GM18909 (cell line): Measurements from ENCODE around the gene USP9Y.
"Not testable (repeated sequence)": the region's sequence is repeated elsewhere in the genome, so short reads cannot be mapped to it uniquely, and the experiment has no call there.

Experiments
- ATAC-seq: cut with Tn5 transposase; IDR thresholded peaks from one replicate; pipeline ENCODE4 v1.9.1; 2021; ENCODE audit warnings: mild to moderate bottlenecking; ENCODE audit not compliant: unreplicated experiment, poor library complexity

USP9Y gene, protein sequence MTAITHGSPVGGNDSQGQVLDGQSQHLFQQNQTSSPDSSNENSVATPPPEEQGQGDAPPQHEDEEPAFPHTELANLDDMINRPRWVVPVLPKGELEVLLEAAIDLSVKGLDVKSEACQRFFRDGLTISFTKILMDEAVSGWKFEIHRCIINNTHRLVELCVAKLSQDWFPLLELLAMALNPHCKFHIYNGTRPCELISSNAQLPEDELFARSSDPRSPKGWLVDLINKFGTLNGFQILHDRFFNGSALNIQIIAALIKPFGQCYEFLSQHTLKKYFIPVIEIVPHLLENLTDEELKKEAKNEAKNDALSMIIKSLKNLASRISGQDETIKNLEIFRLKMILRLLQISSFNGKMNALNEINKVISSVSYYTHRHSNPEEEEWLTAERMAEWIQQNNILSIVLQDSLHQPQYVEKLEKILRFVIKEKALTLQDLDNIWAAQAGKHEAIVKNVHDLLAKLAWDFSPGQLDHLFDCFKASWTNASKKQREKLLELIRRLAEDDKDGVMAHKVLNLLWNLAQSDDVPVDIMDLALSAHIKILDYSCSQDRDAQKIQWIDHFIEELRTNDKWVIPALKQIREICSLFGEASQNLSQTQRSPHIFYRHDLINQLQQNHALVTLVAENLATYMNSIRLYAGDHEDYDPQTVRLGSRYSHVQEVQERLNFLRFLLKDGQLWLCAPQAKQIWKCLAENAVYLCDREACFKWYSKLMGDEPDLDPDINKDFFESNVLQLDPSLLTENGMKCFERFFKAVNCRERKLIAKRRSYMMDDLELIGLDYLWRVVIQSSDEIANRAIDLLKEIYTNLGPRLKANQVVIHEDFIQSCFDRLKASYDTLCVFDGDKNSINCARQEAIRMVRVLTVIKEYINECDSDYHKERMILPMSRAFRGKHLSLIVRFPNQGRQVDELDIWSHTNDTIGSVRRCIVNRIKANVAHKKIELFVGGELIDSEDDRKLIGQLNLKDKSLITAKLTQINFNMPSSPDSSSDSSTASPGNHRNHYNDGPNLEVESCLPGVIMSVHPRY (N-terminal part only)

DNA sequence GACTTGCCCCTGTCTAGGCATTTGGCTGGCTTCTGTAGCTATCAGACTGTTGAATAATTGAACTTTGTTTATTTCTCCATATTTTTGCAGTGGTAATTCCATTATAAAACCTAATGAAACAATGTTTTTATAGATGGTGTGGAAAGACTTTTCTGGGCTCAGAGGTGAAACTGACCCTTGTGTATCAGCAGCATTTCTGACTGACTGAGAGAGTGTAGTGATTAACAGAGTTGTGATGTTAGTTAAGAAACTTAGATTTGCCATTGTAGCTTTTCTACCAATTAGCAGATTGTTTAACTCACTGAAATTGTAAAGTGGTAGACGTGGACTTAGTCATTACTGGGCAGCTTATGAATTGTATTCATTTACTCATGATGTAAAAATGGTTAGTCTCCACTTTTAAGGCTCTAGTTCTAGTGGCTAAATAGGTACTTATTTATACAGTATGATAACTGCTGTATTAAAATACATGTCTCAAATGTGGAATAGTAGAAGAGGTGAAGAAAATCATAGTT lies at the start of gene USP9Y:
TSS of gene USP9Y (plus strand) at position 51 of the 515 bp plus-strand sequence. CDS start 8,217 bp downstream, outside the sequence.
- ATAC-seq, result no peak

- ATAC-seq, result no peak
These were observed 49.4 kb upstream of the USP9Y start for GRCh38 chrY:12651621-12652036.

DNA sequence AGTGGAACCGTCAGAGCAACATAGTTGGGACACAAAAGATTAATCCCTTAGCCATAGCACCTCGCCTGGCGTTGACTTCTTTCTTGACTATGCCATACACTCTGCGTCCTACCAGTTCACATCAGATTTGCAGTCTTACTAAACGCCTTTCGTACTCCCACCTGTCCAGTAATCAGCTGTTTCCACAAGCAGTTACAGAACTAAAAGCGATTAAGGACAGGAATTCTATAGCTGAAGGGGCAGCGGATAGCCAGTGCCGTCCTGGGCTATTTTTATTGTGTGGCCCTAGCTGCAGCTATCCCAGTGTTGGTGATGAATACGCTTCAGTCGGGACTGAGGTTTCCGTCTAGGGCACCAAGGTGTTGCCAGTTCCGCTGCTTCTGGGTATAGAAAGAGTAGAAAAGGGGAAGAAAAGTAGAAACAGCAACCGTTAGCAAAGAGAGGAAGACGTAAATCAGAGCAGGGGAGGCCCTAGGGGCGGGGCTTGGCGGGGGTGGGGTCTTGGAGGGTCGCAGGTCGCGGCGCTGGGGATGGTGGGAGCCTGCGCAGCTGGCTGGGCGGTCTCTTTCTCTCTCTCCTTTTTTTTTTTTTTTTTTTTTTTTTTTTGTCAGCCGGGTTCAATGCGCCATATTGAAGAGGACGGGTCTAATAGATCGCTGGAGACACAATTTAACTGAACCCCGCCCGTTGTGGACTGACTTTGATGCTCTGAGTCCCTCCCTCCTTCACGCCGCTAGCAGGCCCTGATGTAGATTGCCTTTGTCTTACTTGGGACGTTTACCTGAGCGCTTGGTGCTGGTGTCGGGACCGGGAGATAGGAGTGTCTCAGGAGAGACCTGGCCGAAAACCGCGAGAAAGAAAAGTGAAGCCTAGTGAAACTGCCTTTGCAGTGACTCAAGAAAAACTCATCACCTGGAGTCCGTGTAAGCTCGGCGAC lies 39.0 kb upstream of the USP9Y start:
- no peak for ATAC-seq

GRCh38 chrY:12662745-12663591 lies 38.1 kb upstream of the USP9Y start:
- no peak for ATAC-seq

- not testable (repeated sequence) for ATAC-seq
These were observed 37.2 kb upstream of the USP9Y start for GRCh38 chrY:12663845-12664244.

DNA sequence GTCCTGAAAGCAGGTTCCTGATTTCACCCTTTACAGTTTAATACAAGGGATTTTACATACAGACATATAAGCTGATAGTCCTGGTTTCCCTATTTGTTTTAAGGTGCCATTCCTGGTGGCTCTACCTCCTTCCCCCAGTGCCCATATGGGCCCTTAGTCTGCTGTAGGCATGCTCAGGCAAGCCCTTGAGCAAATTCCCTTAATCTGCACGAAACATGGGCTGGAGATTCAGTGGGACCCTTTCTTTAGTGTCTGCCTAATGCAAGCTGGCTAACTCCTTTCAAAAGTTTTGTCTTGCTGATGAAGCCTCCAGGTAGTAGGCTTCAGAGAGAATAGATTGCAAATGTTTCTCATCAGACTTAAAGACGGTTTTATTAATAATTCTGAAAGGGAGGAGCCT lies 22.9 kb upstream of the USP9Y start:
- ATAC-seq, result no peak

- ATAC-seq, result no peak
These were observed 19.5 kb upstream of the USP9Y start for GRCh38 chrY:12681535-12681934.

DNA sequence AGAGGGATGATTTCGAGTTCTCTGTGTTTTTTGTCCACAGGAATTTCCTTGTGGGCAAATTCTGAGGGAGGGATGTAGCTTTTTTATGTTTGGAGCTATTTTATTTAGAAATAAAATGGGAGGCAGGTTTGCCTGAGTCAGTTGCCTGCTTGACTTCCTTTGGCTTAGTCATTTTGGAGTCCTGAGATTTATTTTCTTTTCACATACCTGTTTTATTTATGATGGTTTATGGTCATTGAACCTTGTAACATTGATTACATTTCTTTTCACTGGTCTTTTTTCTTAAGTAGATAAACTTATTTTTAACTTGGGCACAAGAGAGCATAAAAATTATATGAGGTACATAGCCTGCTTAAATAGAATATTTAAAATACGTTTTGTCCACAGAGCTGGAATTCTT lies 12.7 kb upstream of the USP9Y start:
- ATAC-seq, result no peak

- no peak for ATAC-seq
These were observed 944 bp upstream of the USP9Y start for GRCh38 chrY:12700087-12700486.

- no peak for ATAC-seq
These were observed 1.1 kb downstream of the USP9Y start for GRCh38 chrY:12702174-12702573.

GRCh38 chrY:12710460-12710859 lies 9.4 kb downstream of the USP9Y start:
- ATAC-seq, result no peak

- ATAC-seq, result no peak
These were observed 14.3 kb downstream of the USP9Y start for GRCh38 chrY:12715376-12715775.

DNA sequence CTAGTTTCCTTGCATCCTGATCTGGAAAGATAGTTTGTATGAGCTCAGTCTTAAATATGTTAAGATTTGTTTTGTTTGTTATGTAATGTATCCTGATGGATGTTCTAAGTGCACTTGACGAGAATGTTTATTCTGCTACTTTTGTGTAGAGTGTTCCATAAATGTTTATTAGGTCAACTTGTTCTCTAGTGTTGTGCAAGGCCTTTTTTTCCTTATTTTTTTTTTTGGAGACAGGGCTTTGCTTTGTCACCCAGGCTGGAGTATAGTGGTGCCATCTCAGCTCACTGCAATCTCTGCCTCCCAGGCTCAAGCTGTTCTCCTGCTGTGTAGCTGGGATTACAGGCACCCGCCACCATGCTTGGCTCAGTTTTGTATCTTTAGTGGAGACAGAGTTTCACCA lies 28.7 kb downstream of the USP9Y start:
- ATAC-seq, result no peak

GRCh38 chrY:12733625-12734024 lies 32.6 kb downstream of the USP9Y start:
- ATAC-seq, result no peak

DNA sequence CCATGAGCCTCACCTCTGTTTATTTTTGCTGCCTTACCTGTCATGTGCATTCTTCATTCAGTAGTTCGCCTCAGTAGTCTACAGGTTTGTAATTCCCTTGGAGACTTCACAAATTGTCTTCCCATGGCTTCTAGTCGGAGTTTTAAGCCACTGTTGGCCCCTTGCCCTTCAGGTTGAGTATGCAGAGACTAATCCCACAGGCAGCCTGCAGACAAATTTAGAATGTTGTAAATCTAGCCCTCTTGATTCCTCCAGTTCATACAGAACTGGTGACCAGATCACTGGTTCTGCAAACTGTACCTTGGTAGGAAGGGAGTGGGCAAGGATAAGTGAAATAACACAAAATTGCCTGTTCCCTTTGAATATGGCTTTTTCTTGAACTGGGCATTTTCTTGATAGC lies 33.0 kb downstream of the USP9Y start:
- no peak for ATAC-seq

- ATAC-seq, result no peak
These were observed 40.4 kb downstream of the USP9Y start for GRCh38 chrY:12741414-12741813.

DNA sequence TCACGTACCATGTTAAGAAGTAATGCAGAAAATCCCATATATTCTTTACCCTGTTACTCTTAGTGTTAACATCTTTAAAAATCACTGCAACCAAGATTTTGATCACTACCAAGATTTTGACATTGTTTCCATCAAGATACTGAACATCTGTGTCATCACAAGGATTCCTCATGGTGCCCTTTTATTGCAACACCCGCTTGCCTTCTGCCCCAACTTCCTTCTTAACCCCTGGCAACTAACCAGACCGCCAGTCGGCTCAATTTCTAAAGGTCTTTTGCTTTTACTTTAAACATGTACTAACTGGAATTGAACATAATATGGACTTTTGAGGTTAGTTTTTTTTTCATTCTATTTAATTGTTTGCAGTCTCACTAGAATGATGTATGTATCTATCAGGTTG lies 41.7 kb downstream of the USP9Y start:
- no peak for ATAC-seq

DNA sequence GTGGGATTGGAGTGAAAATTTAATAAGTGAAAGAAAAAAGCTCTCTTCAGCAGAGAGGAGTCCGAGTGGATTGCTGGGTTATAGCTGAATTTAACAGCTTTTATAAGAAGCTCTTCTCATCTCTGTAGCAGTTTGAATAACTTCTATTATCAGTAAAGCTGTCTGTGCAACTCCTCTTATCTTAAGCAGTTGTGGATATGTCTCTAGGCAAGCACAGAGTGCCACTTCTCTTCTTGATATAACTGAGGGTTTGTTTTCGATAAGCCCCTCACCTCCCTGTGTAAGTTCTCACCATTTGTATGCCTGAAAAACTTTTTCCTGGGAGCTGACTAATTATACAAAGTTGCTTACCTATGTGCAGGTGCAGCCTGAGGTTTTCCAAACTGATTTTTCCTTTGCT lies 43.1 kb downstream of the USP9Y start:
- no peak for ATAC-seq

DNA sequence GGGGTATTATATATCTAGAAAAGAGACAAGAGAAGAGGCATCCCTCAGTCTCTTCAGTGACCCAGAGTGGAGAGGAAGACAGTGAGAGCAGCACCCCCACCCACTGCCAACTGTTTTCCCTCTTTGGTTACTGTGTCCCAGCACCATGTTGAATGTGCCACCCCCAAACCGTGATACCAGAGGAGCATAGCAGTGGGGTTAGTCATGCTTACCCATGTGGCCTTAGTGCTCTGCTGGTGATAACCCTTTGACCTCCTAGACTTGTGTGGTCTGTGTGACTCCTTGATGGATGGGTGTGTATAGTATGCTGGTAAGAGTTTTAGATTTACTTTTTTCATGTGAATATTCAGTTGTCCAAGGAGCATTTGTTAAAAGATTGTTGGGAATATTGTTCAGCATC lies 48.3 kb downstream of the USP9Y start:
- ATAC-seq, result no peak
